ENCODE results near the gene ABLIM3.
A peak's percentile ranks its signal among the peaks of the same experiment; 100 is the strongest.
"Not testable (repeated sequence)": the region's sequence is repeated elsewhere in the genome, so short reads cannot be mapped to it uniquely, and the experiment has no call there.

ABLIM3 gene

GRCh38 chr5:149262315-149262714 is 121.0 kb downstream of the ABLIM3 start:
- FAIRE-seq, result no peak

- FAIRE-seq, result no peak
Measured at GRCh38 chr5:149264439-149265067, 123.3 kb downstream of the ABLIM3 start.

- FAIRE-seq, result no peak
Measured at GRCh38 chr5:149265068-149265465, 123.8 kb downstream of the ABLIM3 start.

GRCh38 chr5:149265597-149265996 is 124.3 kb downstream of the ABLIM3 start:
- no peak for FAIRE-seq

- no peak for FAIRE-seq
Measured at GRCh38 chr5:149267241-149267973, 126.1 kb downstream of the ABLIM3 start.

- FAIRE-seq, result peak; percentile 92
Measured at GRCh38 chr5:149268928-149269557, 127.8 kb downstream of the ABLIM3 start.

- no peak for FAIRE-seq
Measured at GRCh38 chr5:149271195-149271715, 130.0 kb downstream of the ABLIM3 start.

GRCh38 chr5:149271716-149272563 is 130.6 kb downstream of the ABLIM3 start, which contains the start of gene AFAP1L1:
Gene AFAP1L1, plus strand, starts transcription at chr5:149271859. Its CDS starts 110 bp downstream, at chr5:149271969.
- no peak for FAIRE-seq

- not testable (repeated sequence) for FAIRE-seq
Measured at GRCh38 chr5:149272781-149273180, 131.5 kb downstream of the ABLIM3 start.

GRCh38 chr5:149273237-149273636 is 131.9 kb downstream of the ABLIM3 start:
- FAIRE-seq, result no peak

- no peak for FAIRE-seq
Measured at GRCh38 chr5:149273950-149274349, 132.7 kb downstream of the ABLIM3 start.

- no peak for FAIRE-seq
Measured at GRCh38 chr5:149274939-149275338, 133.6 kb downstream of the ABLIM3 start.

- no peak for FAIRE-seq
Measured at GRCh38 chr5:149277801-149278200, 136.5 kb downstream of the ABLIM3 start.

- FAIRE-seq, result no peak
Measured at GRCh38 chr5:149278451-149279210, 137.3 kb downstream of the ABLIM3 start.

- no peak for FAIRE-seq
Measured at GRCh38 chr5:149279661-149280060, 138.4 kb downstream of the ABLIM3 start.

- no peak for FAIRE-seq
Measured at GRCh38 chr5:149280124-149280523, 138.8 kb downstream of the ABLIM3 start.

GRCh38 chr5:149280802-149281201 is 139.5 kb downstream of the ABLIM3 start:
- FAIRE-seq, result no peak

- no peak for FAIRE-seq
Measured at GRCh38 chr5:149282027-149282965, 141.0 kb downstream of the ABLIM3 start.

- no peak for FAIRE-seq
Measured at GRCh38 chr5:149282966-149283332, 141.7 kb downstream of the ABLIM3 start.

- no peak for FAIRE-seq
Measured at GRCh38 chr5:149283626-149284480, 142.6 kb downstream of the ABLIM3 start.
